Ureter (tissue), 1 donor: ENCODE measurements around the gene KRT6A. TPM values are rescaled to one million over a fixed set of nuclear protein-coding genes. Genes with fewer than 3 reads are reported as not detected.

Source experiments
- DNase-seq: peaks from one replicate; pipeline ENCODE4 v3.0.0-alpha.2; 2020; ENCODE audit warnings: low spot score
- total RNA-seq: library from RNA; stranded (reverse); gene quantifications from one replicate; pipeline ENCODE4 v1.2.4, GENCODE V29; 2023
- donor health status: DM: yes; HTN: yes; CAD: no.

Gene KRT6A
- 28.7 TPM for total RNA-seq

DNA sequence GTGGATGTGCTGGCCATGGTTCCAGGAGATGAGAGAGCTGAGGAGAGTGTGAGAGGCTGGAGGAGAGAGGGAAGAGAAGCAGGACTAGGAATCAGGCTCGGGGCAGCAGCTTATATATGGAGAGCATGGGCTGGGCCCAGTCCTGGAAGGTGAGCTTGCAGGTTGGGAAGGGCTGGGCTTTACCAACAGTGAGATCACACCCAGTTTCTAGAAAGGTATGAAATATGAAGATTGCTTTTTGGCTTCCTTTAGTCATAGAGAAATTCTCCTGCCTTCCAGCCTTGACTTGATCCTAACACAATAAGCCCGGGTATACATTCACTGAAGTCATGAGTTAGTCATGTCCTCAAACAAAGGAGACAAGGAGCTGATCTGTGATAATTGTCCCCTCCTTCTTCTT, at the start of gene KRT6A:
Gene KRT6A, minus strand, starts transcription at position 86 of the 400 bp plus-strand sequence. Its CDS starts 69 bp downstream, at position 17.
- no peak for DNase-seq

DNA sequence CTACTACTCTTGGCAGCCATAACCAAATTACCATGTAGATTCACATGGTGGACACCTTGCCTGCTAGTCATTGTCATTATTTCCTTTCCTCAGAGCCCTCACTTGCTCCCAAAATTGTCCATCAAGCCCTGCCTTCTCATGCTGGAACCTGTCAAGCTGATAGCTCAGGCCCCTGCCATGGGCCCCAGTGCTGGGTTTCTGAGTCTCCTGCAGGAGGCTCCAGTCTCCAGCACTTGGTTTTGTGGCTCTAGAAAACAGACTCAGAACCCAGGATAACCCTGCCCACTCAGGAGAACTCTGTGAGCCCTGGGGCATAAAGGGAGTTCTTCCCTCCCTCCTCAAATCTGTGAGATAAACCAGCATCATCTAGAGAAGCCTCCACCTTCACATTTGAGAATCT, 49.1 kb upstream of the KRT6A start:
- no peak for DNase-seq

DNA sequence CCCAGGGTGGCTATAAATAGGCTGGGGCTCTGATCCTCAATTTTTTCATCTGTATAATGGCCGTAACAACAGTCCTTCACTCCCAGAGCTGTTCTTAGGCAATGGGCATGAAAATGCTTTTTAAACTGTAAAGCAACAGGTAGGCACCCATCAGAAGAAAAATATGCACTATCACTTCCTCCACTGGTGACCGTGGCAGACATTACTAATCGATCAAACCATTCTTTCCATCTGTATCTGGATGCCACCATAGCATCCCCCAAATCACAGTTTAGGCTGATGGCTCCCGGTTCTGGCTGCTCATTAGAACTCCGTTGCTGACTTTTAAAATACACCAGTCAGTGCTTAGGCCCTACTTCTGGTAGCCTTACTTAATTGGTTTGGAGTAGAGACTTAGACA, 48.7 kb upstream of the KRT6A start:
- DNase-seq, result no peak

DNA sequence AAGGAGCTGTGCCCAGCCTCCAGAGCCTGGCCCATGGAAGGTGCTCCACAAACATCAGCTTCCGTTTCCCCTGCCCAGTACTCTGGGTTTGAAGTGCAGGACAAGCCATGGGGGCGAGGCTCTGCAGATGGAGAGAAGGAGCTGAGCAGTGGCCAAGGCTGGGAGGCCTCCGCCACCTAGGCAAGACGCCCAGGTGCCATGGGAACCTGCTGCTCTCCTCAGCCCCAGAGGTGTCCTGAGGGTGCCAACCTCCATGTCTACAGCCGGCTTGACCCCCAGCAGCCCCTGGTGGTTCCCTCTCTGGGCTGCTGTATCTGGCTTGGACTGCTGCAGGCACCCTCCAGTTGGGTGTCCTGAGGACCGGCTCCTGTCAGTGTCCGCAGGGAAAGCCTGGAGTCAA, 47.5 kb upstream of the KRT6A start:
- DNase-seq, result no peak

DNA sequence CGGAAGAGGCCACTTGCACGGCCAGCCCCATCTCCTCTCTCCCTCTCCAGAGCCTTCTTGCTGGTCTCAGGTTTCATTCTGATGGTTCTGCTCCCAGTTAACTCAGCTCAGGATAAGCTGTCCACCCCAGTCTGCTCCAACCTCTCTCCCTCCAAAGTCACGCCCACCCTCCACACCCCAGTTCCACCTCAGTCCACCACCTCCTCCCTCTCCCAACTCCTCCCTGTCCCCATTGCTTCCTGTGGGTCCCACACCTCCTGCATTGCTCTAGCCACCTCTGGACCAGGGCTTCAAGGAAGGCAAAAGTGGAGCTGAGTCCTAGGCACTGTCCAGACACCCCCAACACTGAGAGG, 46.7 kb upstream of the KRT6A start:
- DNase-seq, result no peak

DNA sequence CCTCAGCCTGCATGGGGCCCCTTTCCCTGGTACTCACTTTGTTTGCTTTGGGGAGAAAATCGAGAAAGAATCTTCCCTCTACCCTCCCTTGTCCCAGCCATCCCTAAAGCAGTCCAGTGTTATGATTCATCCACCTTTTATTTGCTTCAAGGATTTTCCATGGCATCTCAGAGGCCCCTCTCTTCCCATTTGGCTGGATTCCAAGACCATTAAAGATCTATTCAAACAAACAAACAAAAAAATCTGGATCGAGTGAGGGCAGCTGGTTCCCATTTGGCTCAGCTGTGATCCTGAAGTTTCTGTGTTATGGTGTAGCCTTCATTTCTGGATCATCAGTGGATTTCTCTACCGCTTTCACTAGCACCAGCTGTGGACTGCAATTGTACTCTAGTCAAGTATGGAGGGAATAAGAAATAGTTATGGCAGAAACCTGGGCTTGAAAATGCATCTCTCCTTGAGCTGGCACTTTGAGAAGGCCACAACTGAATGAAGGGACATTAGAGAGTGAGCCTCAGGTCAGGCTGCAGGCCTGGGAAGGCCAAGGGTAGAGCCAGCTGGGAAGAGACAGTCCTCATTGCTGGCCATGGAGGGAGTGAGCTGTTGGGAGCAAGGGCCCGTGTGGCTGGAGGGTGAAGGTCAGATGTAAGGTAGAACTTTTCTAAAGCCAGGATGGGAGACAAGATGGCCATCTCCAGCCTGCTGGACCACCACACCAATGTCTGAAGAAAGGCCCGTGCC, 46.2 kb upstream of the KRT6A start:
- DNase-seq, result no peak

DNA sequence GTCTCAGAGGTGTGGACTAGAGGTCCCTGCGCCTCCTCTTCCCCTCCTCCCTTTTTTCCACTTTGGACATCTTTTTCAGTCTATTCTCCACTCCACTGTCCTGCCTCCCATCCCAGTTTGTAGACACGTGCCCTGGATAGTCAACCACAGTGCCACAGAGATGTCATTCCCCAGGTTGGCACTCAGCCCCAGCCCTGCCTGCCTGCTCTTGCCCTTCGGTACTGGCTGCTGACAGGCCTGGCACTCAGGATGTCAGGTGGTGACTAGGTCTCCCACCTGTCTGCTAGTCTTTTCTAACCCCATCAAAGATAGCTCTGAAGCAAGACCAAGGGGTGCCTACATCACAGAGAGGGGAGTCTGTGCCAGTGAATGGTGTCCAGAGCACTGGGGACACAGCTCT, 44.0 kb upstream of the KRT6A start:
- no peak for DNase-seq

DNA sequence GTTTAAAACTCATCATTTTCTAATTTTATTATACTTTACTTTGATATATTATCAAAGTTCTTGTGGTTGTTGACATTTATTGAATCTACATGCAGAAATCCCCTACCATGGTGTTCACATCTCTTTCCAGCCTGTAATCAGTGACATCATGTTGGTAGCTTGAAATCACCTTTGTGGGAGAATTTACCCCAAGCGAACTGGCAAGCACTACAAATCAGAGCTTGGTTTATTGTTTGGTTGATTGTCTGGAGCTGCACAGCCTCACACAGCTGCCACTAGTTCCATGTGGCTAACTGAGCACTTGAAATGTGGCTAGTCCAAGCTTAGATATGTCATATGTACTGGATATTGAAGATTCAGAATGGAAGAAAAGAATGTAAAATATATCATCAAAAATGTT, 42.5 kb upstream of the KRT6A start:
- DNase-seq, result no peak

DNA sequence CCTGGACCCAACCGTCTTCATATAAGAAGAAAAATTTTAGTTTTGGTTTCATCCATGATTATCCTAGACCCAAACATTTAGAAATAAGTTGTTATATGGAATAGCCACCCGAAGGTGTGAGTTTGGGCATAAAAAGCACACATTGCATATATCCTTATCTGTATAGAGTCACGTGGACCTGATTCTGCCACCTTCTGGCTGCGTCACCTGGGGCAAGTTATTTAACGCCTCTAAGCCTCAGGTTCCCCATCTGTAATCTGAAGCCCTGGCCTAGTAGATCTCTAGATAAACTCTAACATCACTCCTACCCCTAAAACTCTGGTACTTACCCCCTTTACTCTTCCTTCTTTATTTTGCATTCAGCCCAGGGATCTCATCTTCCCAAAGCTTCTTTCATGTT, 41.4 kb upstream of the KRT6A start:
- DNase-seq, result no peak

DNA sequence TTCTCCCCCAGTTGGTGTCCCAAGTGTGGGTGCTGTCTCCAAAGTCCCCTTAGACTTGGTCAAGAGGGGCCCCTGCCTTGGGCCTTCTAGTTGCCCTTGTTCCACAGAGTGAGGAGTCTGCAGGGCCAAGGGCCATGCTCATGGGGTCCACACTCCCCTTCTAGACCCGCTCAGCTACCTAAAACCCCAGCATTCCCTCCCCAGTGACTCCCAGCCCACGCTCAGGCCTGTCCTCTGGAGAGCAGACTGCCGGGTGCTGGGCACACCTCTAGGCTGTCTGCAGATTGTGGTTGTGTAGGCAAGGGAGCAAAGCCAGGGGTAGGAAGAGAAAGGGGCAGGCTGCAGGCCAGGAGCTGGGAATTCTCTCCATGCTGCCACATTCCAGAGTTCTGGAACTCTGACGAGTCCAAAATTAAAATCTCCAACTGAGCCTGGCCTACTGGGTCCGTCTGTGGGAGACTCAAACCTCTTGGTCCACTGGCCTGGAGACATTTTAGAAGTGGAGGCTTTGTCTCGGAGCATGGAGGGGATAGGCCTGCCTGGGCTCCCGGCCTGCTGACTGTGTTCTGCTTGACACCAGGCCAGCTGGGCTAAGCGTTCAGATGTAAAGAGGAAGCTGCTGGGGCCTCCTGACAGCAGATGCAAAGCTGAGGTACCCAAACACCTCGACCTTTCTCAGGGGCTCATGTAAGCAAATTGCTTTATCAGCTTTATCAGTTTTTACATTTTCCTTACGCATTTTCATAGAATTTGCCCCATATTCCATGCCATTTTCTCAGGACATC, 40.8 kb upstream of the KRT6A start:
- DNase-seq, result no peak

DNA sequence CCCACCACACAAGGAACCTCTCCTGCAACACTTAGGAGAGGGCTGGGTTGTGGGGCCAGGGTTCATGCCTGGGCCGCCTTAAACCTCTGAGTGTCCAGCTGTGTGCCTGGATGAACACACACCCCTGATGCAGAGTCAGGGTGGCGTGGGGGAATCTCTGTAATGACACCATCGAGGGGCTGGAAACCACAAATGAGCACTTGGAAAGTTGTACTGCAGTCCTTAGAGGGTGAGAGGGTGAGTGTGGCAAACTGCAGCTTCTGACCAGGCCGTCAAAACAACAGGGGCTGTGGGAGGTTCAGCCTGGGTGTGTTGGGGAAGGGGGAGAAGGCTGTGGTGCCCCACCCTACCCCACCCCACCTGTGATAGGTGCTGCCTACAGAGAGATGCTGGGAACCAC, 39.6 kb upstream of the KRT6A start:
- DNase-seq, result no peak

DNA sequence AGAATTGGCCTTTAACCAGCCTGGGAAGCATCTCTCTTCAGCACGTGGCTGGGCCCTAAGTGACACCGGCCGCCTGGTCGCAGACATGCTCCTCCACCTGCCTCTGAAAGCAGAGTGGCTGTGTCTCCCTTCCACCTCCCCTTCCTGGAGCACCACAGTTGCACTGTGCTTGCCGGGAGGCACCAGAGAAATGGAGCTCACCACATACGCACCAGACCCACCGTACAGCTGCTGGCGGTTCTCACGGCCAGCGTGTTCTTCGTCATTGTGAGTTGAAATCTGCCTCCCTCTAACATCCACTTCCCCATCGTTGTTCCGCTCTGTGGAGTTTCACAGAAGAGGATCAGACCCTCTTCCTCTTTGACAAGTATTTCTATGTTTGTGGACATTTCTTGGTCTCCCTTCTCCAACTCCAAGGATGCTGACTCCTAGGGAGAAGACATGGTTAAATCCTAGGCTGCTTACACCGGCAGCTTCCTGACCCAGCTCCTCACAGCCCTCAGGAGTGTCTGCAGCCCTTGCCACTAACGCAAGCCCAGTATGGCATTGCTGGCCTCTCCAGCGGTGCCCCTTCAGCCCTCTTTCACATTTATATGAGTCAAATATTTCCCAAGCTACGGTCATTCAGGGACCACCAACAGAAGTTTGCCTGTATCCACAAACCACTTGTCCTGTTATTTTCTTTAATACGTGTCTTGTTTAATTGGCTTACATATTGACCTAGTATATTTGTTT, 38.7 kb upstream of the KRT6A start:
- no peak for DNase-seq

DNA sequence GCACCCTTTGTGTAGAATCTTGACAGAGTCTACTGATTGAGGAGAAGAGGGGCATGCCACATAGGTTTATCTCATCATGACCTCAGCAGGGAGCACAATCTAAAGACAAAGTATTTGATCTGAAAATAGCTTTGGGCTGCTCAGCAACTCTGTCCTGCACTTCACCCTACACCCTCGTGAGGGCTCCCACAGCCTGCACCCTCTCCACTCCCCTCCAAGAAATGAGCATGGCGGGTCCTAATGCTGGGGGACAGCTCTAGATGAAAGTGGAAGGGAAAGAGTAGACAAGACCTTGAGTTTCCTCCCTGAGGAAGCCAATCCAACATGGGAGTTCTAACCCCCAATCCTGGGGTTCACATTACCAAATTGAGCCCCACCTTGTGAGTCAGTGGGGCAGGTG, 37.8 kb upstream of the KRT6A start:
- DNase-seq, result no peak

DNA sequence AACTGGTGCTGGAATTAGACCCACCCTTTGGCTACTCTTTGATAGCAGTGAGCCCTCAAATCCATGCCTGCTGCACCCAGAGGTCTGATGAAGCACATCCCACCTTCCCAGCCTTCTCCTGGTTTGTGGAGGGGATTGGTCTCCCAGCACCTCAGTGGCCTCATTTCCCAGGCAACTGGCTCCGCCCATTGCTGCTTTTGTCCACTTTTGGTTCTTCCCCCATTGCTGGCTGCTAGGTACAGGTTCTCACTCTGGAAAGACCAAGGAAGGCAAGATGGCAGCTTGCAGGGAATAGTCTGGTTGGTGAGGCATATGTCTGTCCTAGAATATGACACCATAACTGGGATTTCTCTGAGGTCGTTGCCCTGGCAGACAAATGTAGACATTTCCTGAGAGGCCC, 37.3 kb upstream of the KRT6A start:
- no peak for DNase-seq

DNA sequence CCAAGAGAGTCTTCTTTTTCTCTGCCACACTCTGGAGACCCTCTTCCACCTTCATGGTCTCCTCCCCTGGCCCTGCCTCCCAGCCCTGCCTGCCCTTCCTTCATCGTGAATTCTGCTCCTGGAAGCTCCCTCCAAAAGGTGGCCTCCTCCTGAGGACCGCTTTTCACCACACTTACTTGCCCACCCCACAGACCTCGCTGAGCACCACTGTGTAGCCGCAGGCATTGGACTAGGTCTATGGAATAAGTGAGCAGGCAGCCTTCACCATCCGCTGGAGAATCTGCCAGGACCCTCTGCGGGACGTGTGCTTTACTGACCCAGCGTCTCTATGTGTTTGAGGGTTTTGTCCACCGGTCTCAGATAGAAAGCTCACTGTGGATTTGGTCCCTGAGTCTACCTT, 36.8 kb upstream of the KRT6A start:
- DNase-seq, result peak; percentile 32

DNA sequence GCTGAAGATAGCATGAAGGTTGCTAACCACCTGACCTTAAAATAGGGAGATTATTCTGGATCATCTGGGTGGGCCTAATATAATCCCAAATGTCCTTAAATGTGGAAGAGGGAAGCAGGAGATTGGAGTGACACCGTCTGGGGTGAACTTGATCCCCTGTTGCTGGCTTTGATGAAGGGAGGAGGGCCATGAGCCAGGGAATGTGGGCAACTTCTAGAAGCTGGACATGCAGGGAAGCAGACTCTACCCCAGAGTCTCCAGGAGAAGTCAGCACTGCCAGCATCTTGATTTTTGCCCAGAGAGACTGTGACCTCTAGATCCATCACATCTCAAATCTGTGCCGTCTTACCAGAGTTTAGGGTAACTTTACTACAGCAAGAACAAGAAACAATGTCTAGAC, 36.4 kb upstream of the KRT6A start:
- peak; percentile 28 for DNase-seq

DNA sequence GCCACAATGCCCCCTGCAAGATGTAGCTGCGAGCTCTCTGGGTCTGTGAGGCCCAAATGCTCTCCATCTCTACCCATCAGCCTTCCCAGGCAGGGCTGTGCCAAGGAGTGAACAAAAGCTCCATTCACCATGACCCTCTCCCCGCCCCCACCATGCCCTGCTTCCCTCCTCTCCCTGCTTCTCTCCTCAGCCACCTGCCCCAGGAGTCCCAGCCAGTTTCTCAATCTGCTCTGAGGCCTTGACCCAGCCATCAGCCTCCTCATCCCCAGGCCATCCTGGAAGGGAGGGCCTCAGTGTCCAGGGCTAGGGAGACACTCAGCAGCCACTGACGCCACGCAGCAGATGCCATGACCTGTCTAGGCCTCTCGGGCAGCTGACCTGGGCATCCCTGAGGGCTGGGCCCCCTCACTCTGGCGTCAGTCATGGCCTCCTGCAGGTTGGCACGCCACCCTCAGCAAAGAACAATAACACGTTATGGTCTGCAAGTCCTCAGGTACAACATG, 35.6 kb upstream of the KRT6A start:
- DNase-seq, result peak; percentile 37

DNA sequence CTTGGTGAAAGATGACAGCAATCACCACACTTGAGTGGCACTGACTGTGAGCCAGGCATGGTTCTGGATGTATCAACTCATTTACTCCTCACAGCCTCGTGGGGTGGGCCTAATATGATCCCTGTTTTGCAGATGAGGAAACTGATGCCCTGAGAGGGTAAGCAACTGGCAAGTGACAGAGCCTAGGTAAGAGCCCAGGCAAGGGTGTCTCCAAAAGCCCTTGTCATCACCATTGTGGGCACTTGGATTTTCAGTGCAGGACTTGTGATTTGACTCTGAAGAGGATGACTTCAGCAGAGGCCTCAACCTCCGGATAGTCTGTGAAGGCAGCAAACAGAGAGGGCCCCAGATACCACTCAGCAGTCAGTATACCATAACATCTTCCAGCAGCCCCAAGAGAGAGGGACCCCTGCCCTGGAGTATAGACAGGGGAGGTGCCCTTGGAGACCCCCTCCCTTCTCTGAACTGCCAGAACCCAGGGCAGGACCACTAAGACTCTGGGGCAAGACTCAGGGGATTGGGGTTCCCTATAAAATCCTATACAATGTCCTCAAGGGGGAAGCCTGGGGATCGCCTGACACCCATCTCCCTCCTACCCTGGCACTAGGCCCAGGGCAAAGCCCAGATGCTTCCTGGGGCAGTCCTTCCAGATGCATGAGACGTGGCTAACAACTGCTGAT, 34.2 kb upstream of the KRT6A start:
- peak; percentile 29 for DNase-seq

DNA sequence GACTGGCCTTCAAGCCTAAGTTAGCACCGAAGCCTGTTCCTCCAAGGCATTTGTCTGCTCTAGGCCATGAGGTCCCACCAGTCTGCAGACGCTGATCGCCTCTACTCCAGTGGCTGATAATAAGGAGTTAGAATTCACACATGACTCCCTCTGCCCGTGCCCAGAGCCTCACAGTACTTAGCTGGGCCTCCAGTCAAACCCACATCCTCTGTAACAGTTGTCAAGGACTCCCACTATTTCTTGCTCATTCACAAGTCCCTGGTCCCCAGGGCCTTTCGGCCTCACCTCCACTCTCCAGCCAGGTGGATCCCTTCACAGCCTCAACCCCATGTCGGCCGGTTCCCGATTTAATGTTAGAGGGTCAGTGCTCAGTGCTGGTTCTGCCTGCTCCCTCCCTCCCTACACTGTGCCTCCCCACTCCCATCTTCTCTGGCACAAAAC, 33.5 kb upstream of the KRT6A start:
- DNase-seq, result peak; percentile 38

DNA sequence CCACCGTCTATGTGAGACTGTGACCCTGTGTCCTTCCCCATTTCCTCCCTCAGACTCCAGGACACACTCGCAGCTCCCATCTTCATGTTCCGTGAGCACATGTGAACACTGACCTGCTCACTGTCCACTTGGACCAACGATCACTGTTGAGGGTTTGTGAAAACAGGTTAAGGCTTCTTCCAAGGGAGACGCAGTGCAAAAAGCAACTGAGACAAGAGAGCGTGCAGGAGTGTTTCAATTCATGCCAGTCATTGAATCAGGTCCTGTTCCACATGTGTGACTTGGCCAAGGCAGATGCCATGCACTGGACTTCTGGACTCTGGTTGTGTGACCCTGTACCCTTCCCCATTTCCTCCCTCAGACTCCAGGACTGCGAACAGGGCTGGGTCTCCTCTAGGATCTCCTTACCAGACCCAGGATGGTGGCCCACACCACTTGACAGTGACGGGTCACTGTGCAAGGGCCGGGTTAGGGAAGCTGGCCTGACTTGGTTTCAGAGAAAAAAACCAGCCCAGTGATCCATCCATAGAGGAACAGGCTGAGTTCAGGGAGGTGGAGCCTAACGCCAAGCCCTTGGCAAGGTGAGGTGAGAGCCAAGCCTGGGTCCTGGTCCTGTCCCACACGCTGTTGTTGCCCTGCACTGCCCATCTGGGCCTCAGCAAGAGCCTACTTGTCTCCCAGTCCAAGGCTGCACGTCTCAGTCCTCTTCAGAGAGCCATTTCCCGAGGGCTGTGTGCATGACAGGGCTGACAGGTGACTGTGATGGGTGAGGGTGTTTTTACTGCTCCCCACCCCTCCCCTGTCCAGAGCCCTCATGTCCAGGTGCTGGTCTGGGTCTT, 32.8 kb upstream of the KRT6A start:
- peak; percentile 37 for DNase-seq
